ENCODE data around the gene ATG10.
"Not testable (repeated sequence)": the region's sequence is repeated elsewhere in the genome, so short reads cannot be mapped to it uniquely, and the experiment has no call there.

Gene ATG10

GRCh38 chr5:81980598-81981260 lies 8.9 kb downstream of the ATG10 start:
- H3K27ac ChIP-seq: no peak overlapping the region
- H3K9me3 ChIP-seq (ENCODE audit: control insufficient read depth, low read length): no peaks in the 10 kb centered on the region
- no peak overlapping the region for H3K9ac ChIP-seq
- no peak overlapping the region for H3K4me2 ChIP-seq (ENCODE audit: low read length)
- TF ChIP-seq CTCF (IDR thresholded peaks at IDR 0.05): no peak
- no peaks in the 10 kb centered on the region for H3K36me3 ChIP-seq (ENCODE audit: control insufficient read depth, insufficient read depth, low read length)
- H3K4me1 ChIP-seq: peaks cover 3% of the 10 kb centered on the region
- no peak overlapping the region for H3K4me3 ChIP-seq (ENCODE audit: low read depth, low read length)
- no peaks in the 10 kb centered on the region for H3K27me3 ChIP-seq (ENCODE audit: control insufficient read depth, insufficient read depth, low read length)
- peaks cover 4% of the 10 kb centered on the region for H3K79me2 ChIP-seq
- no peak overlapping the region for H2AFZ ChIP-seq

- not testable (repeated sequence) for H3K4me3 ChIP-seq (ENCODE audit: low read depth, low read length); H3K79me2 ChIP-seq; H3K4me1 ChIP-seq; H3K9ac ChIP-seq; H3K36me3 ChIP-seq (ENCODE audit: control insufficient read depth, insufficient read depth, low read length); H3K27me3 ChIP-seq (ENCODE audit: control insufficient read depth, insufficient read depth, low read length); H3K4me2 ChIP-seq (ENCODE audit: low read length); H3K9me3 ChIP-seq (ENCODE audit: control insufficient read depth, low read length); H3K27ac ChIP-seq; H2AFZ ChIP-seq
Measured at GRCh38 chr5:81982172-81982685, 10.4 kb downstream of the ATG10 start.

GRCh38 chr5:81983148-81983547 lies 11.3 kb downstream of the ATG10 start:
- not testable (repeated sequence) for H3K4me3 ChIP-seq (ENCODE audit: low read depth, low read length); H3K4me2 ChIP-seq (ENCODE audit: low read length); H3K9me3 ChIP-seq (ENCODE audit: control insufficient read depth, low read length); H2AFZ ChIP-seq; H3K9ac ChIP-seq; H3K4me1 ChIP-seq; H3K27ac ChIP-seq; H3K36me3 ChIP-seq (ENCODE audit: control insufficient read depth, insufficient read depth, low read length); H3K79me2 ChIP-seq; H3K27me3 ChIP-seq (ENCODE audit: control insufficient read depth, insufficient read depth, low read length)

GRCh38 chr5:81983563-81983962 lies 11.7 kb downstream of the ATG10 start:
- H3K9ac ChIP-seq; H3K4me2 ChIP-seq (ENCODE audit: low read length); H3K27me3 ChIP-seq (ENCODE audit: control insufficient read depth, insufficient read depth, low read length): not testable (repeated sequence)

GRCh38 chr5:81986126-81986525 lies 14.3 kb downstream of the ATG10 start:
- peaks cover 20% of the 10 kb centered on the region for H3K79me2 ChIP-seq
- H3K4me3 ChIP-seq (ENCODE audit: low read depth, low read length): no peak overlapping the region
- H3K4me2 ChIP-seq (ENCODE audit: low read length): no peak overlapping the region
- H3K27me3 ChIP-seq (ENCODE audit: control insufficient read depth, insufficient read depth, low read length): no peaks in the 10 kb centered on the region
- H3K27ac ChIP-seq: no peak overlapping the region
- no peak overlapping the region for H3K9ac ChIP-seq
- no peaks in the 10 kb centered on the region for H3K9me3 ChIP-seq (ENCODE audit: control insufficient read depth, low read length)
- H3K4me1 ChIP-seq: no peaks in the 10 kb centered on the region
- H2AFZ ChIP-seq: no peak overlapping the region
- TF ChIP-seq CTCF (IDR thresholded peaks at IDR 0.05): no peak
- H3K36me3 ChIP-seq (ENCODE audit: control insufficient read depth, insufficient read depth, low read length): no peaks in the 10 kb centered on the region

More at GRCh38 chr5:81983563-81983962, 11.7 kb downstream of the ATG10 start:
- H3K9me3 ChIP-seq (ENCODE audit: control insufficient read depth, low read length); H3K4me3 ChIP-seq (ENCODE audit: low read depth, low read length); H3K4me1 ChIP-seq; H3K36me3 ChIP-seq (ENCODE audit: control insufficient read depth, insufficient read depth, low read length); H3K27ac ChIP-seq; H2AFZ ChIP-seq: not testable (repeated sequence)
- H3K79me2 ChIP-seq: peaks cover 11% of the 10 kb centered on the region

GRCh38 chr5:81989204-81989603 lies 17.4 kb downstream of the ATG10 start:
- no peaks in the 10 kb centered on the region for H3K4me1 ChIP-seq
- no peak for TF ChIP-seq CTCF (IDR thresholded peaks at IDR 0.05)
- no peak overlapping the region for H2AFZ ChIP-seq
- no peak overlapping the region for H3K9ac ChIP-seq
- H3K36me3 ChIP-seq (ENCODE audit: control insufficient read depth, insufficient read depth, low read length): no peaks in the 10 kb centered on the region
- H3K4me3 ChIP-seq (ENCODE audit: low read depth, low read length): no peak overlapping the region
- H3K27me3 ChIP-seq (ENCODE audit: control insufficient read depth, insufficient read depth, low read length): no peaks in the 10 kb centered on the region
- H3K79me2 ChIP-seq: peaks cover 20% of the 10 kb centered on the region
- H3K27ac ChIP-seq: no peak overlapping the region
- H3K9me3 ChIP-seq (ENCODE audit: control insufficient read depth, low read length): no peaks in the 10 kb centered on the region
- no peak overlapping the region for H3K4me2 ChIP-seq (ENCODE audit: low read length)
